RWPE1 (cell line): Measurements from ENCODE around the gene SLC25A52.
"Not testable (repeated sequence)": the region's sequence is repeated elsewhere in the genome, so short reads cannot be mapped to it uniquely, and the experiment has no call there.

Source experiments
- CTCF ChIA-PET: fragments of 350-600 bp; sonication (Branson Sonifier 250); formaldehyde crosslinking; extraction: SDS; loops from one replicate; lab custom pipeline; 2021; lab: Yijun Ruan, JAX
- POLR2A ChIA-PET: fragments of 400-600 bp; formaldehyde crosslinking; extraction: SDS; loops from one replicate; lab custom pipeline; 2020; ENCODE audit warnings: antibody characterized with exemption; ENCODE audit not compliant: low non-redundant PET; lab: Yijun Ruan, JAX
- DNase-seq: peaks from one replicate; pipeline ENCODE4 v3.0.0; 2012; ENCODE audit warnings: low spot score
- H3K27ac ChIP-seq: fragments of 450-650 bp; 2 replicates; pipeline ENCODE4 v1.5.1; 2017
- CTCF ChIP-seq: fragments of 450-650 bp; conservative IDR thresholded peaks from 2 replicates; pipeline ENCODE4 v1.5.1; 2017; ENCODE audit warnings: low read depth, mild to moderate bottlenecking

The SLC25A52 gene

GRCh38 chr18:31744321-31745067, 16.2 kb downstream of the SLC25A52 start:
- ChIA-PET CTCF (no interaction called here), POLR2A (no interaction called here)
- DNase-seq = no peak
- no peak overlapping the region for H3K27ac ChIP-seq
- TF ChIP-seq CTCF = no peak

GRCh38 chr18:31743600-31743999, 17.1 kb downstream of the SLC25A52 start:
- CTCF ChIA-PET, POLR2A ChIA-PET, H3K27ac ChIP-seq, DNase-seq: not testable (repeated sequence)

- no peak overlapping the region for H3K27ac ChIP-seq
- DNase-seq = no peak
- TF ChIP-seq CTCF = peak; percentile 82
- CTCF ChIA-PET = interaction anchor here (0.6 to 0.8 kb wide), 4 partner anchors 87 to 926 kb away, joined by 3 to 4 read pairs (median 3); no protein-coding TSS in a partner anchor
- POLR2A ChIA-PET = no interaction called here
Observed at GRCh38 chr18:31741097-31741735, 19.5 kb downstream of the SLC25A52 start.

GRCh38 chr18:31740180-31740579, 20.5 kb downstream of the SLC25A52 start:
- no peak for DNase-seq
- ChIA-PET POLR2A (no interaction called here), CTCF (no interaction called here)
- TF ChIP-seq CTCF = no peak
- no peak overlapping the region for H3K27ac ChIP-seq

- CTCF ChIA-PET = no interaction called here
- POLR2A ChIA-PET = no interaction called here
- no peak overlapping the region for H3K27ac ChIP-seq
- no peak for TF ChIP-seq CTCF
- DNase-seq = no peak
Observed at GRCh38 chr18:31739651-31740050, 21.0 kb downstream of the SLC25A52 start.

GRCh38 chr18:31738460-31739407, 21.9 kb downstream of the SLC25A52 start:
- no peak overlapping the region for H3K27ac ChIP-seq
- CTCF ChIA-PET = no interaction called here
- no peak for TF ChIP-seq CTCF
- no peak for DNase-seq
- POLR2A ChIA-PET = no interaction called here
